ENCODE measurements around the gene FYB1.

The FYB1 gene

DNA sequence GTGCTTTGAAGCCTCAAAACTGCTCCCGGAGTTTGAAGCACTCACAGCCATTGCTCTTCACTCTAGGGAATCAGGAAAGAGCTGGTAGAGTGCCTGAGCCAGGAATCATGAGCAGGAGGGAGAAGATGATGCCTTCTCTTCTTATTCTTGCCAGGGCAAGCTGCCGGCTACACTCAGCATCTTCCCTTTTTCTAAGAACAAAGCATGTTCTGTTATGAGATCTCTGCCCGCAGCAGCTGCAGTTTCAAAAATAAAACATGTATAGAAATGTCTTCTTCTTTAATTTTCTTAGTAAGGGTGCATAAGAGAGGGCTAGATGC is 87.3 kb downstream of the FYB1 start:
- TF ChIP-seq, protein P1, sequence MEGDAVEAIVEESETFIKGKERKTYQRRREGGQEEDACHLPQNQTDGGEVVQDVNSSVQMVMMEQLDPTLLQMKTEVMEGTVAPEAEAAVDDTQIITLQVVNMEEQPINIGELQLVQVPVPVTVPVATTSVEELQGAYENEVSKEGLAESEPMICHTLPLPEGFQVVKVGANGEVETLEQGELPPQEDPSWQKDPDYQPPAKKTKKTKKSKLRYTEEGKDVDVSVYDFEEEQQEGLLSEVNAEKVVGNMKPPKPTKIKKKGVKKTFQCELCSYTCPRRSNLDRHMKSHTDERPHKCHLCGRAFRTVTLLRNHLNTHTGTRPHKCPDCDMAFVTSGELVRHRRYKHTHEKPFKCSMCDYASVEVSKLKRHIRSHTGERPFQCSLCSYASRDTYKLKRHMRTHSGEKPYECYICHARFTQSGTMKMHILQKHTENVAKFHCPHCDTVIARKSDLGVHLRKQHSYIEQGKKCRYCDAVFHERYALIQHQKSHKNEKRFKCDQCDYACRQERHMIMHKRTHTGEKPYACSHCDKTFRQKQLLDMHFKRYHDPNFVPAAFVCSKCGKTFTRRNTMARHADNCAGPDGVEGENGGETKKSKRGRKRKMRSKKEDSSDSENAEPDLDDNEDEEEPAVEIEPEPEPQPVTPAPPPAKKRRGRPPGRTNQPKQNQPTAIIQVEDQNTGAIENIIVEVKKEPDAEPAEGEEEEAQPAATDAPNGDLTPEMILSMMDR (conservative IDR thresholded peaks at IDR 0.05): no peak
- no peak overlapping the region for H3K27ac ChIP-seq

- H3K27ac ChIP-seq: no peak overlapping the region
- TF ChIP-seq, protein P1 (conservative IDR thresholded peaks at IDR 0.05): no peak
Observed at GRCh38 chr5:39131210-39132127, 87.9 kb downstream of the FYB1 start.

GRCh38 chr5:39130716-39131115 is 88.6 kb downstream of the FYB1 start:
- TF ChIP-seq, protein P1 (conservative IDR thresholded peaks at IDR 0.05): no peak

GRCh38 chr5:39121922-39122321 is 97.4 kb downstream of the FYB1 start:
- no peak overlapping the region for H3K27ac ChIP-seq
- TF ChIP-seq, protein P1 (conservative IDR thresholded peaks at IDR 0.05): no peak

More at GRCh38 chr5:39130716-39131115, 88.6 kb downstream of the FYB1 start:
- no peak overlapping the region for H3K27ac ChIP-seq

- TF ChIP-seq, protein P1 (conservative IDR thresholded peaks at IDR 0.05): no peak
- no peak overlapping the region for H3K27ac ChIP-seq
Observed at GRCh38 chr5:39121315-39121714, 98.0 kb downstream of the FYB1 start.

GRCh38 chr5:39120052-39120420 is 99.3 kb downstream of the FYB1 start:
- no peak overlapping the region for H3K27ac ChIP-seq
- TF ChIP-seq, protein P1 (conservative IDR thresholded peaks at IDR 0.05): no peak

DNA sequence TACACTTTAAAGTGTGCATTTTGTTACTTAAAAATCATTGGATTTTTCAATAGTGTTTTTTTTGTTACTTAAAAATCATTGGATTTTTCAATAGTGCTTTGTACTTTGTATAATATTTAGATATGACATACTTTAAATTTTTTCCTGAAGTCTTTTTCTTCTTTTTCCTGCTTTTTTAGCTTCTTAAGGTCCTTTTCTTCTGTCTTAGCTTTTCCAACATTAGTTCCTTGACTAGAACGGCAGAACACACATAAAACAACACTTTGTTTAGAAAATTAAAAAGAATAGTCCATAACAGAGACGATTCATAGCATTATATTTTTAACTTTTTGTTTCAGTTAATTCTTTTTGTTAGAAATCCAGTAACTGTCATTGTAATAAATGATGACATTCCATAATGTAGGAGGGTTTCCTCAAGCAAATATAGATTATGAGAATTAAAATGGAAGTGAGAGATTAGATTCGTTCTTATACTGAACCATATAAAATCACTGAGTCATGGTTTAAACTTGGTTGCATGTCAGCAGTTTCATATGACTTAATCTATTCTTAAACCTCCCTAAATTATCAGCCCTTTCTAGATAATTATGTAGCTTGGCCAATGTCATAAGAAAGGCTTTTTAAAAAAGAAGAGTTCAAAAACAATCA is 99.8 kb downstream of the FYB1 start:
- TF ChIP-seq, protein P1 (conservative IDR thresholded peaks at IDR 0.05): no peak
- H3K27ac ChIP-seq: no peak overlapping the region
